ENCODE results near the gene GCGR.

Gene GCGR

DNA sequence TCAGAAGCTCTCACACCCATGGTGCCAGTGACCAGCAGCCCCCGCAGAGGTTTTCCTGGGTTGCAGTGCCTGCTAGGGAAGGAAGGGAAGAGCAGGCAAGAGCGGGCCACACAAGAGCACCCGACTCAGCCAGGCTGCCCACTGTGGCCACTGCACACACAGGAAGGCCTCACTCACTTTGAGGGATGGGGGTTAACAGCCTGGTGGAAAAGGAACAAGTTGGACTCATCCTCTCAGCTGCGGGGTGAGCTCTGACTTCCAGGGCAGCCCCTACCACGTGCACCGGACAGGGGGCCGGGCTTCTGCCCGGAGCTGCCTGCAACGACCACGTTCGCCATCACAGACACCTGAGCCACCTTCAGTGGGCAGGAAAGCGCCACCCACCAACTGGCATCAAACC lies 48.3 kb downstream of the GCGR start:
- H2BK15ac ChIP-seq (ENCODE audit: low read depth, poor library complexity, severe bottlenecking) = no peak overlapping the region
- no peak overlapping the region for H2BK12ac ChIP-seq (ENCODE audit: low read length in 2 of 2)
- 98% methylated on average over 12 of the region's 12 CpGs for WGBS
- H3K14ac ChIP-seq (ENCODE audit: low read length in 2 of 2) = no peak overlapping the region
- H3K23ac ChIP-seq (ENCODE audit: low read length in 2 of 2) = no peak overlapping the region
- no peak overlapping the region for H3K4me3 ChIP-seq (ENCODE audit: insufficient read depth in 1 of 2, low read depth in 1 of 2, low read length in 2 of 2)
- DNase-seq = no peak
- H3K9me3 ChIP-seq (ENCODE audit: control insufficient read depth, low read length) = no peaks in the 10 kb centered on the region
- no peak overlapping the region for H4K8ac ChIP-seq (ENCODE audit: low read length)
- H3K18ac ChIP-seq (ENCODE audit: low read depth in 1 of 2, low read length in 2 of 2) = no peak overlapping the region
- no peak overlapping the region for H3K4me2 ChIP-seq (ENCODE audit: low read length, poor library complexity, severe bottlenecking)
- H3K9ac ChIP-seq (ENCODE audit: low read length) = no peak overlapping the region
- no peaks in the 10 kb centered on the region for H3K27me3 ChIP-seq (ENCODE audit: control insufficient read depth in 1 of 2, insufficient read depth in 1 of 2, low read length in 2 of 2)
- H2AK5ac ChIP-seq (ENCODE audit: low read length, severe bottlenecking) = no peak overlapping the region
- peaks cover 70 to 80% of the 10 kb centered on the region in 2 experiments for H3K36me3 ChIP-seq (ENCODE audit: control insufficient read depth in 1 of 2, insufficient read depth in 2 of 2, low read depth in 1 of 2, low read length in 2 of 2)
- no peak overlapping the region for H4K91ac ChIP-seq (ENCODE audit: low read length)
- H3K4ac ChIP-seq (ENCODE audit: low read depth in 1 of 2, low read length in 2 of 2) = no peak overlapping the region
- H2BK5ac ChIP-seq (ENCODE audit: low read depth, low read length, poor library complexity, severe bottlenecking) = no peak overlapping the region
- peaks cover 2% of the 10 kb centered on the region for H3K4me1 ChIP-seq (ENCODE audit: control insufficient read depth, insufficient read depth, low read depth, low read length)
- H3K79me1 ChIP-seq (replicated peaks; ENCODE audit: low read length, poor library complexity, severe bottlenecking) = peaks cover 24% of the 10 kb centered on the region
- no peak overlapping the region for H2BK120ac ChIP-seq (ENCODE audit: low read depth, low read length)
- H2AFZ ChIP-seq (ENCODE audit: low read depth, low read length) = no peak overlapping the region
- H3K27ac ChIP-seq (ENCODE audit: low read length, poor library complexity, severe bottlenecking) = no peak overlapping the region

DNA sequence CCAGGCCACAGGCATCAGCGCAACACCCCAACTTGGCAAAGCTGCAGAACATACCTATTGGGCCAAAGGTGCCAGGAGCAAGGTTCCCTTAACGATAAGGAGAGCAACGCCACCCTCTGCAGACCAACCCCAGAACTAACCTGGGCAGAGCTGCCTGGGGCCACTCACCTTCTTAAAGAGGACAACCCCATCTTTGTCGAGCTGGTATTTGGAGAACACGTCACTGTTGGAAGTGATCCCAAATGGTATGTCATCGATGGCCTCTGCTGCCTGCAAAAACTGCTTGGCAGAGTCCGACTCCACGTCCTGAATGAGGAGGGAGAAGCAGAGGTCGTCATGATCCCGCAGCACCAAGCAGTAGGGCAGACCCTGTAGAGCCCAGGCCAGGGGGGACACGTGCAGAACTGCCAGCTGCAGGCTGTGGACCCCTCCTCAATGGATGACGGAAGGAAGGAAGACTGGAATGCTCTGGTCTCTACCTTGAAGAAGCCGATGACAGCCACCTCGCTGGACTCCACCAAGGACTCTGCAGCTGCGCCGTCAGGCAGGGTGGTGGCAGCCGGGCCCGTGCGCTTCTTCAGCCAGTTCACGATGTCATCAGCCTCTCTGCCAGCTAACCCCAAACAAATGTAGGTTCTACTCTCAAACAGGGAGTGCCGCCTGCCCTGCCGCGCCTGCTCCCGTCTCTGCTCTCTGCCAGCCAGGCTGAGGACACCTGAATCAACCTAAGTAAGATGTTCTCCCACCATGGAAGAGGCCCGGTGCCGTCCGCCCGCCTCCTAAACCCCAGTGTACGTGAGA lies 51.2 kb downstream of the GCGR start:
- Histone ChIP-seq H3K9me3 (ENCODE audit: control insufficient read depth, low read length) (no peaks in the 10 kb centered on the region), H3K27me3 (ENCODE audit: control insufficient read depth in 1 of 2, insufficient read depth in 1 of 2, low read length in 2 of 2) (no peaks in the 10 kb centered on the region), H3K4me1 (ENCODE audit: control insufficient read depth, insufficient read depth, low read depth, low read length) (peaks cover 20% of the 10 kb centered on the region), H2AK5ac (ENCODE audit: low read length, severe bottlenecking) (no peak overlapping the region), H2BK15ac (ENCODE audit: low read depth, poor library complexity, severe bottlenecking) (no peak overlapping the region), H4K91ac (ENCODE audit: low read length) (peak overlapping the region; percentile 46), H2AFZ (ENCODE audit: low read depth, low read length) (no peak overlapping the region), H3K18ac (ENCODE audit: low read depth in 1 of 2, low read length in 2 of 2) (no peak overlapping the region), H3K36me3 (ENCODE audit: control insufficient read depth in 1 of 2, insufficient read depth in 2 of 2, low read depth in 1 of 2, low read length in 2 of 2) (peaks cover 68 to 82% of the 10 kb centered on the region in 2 experiments), H3K4ac (ENCODE audit: low read depth in 1 of 2, low read length in 2 of 2) (no peak overlapping the region), H2BK5ac (ENCODE audit: low read depth, low read length, poor library complexity, severe bottlenecking) (no peak overlapping the region), H3K9ac (ENCODE audit: low read length) (peak overlapping the region; percentile 60), H3K4me3 (ENCODE audit: insufficient read depth in 1 of 2, low read depth in 1 of 2, low read length in 2 of 2) (no peak overlapping the region), H3K14ac (ENCODE audit: low read length in 2 of 2) (no peak overlapping the region), H2BK120ac (ENCODE audit: low read depth, low read length) (no peak overlapping the region), H2BK12ac (ENCODE audit: low read length in 2 of 2) (no peak overlapping the region), H3K79me1 (replicated peaks; ENCODE audit: low read length, poor library complexity, severe bottlenecking) (peaks cover 20% of the 10 kb centered on the region), H3K27ac (ENCODE audit: low read length, poor library complexity, severe bottlenecking) (no peak overlapping the region), H3K23ac (ENCODE audit: low read length in 2 of 2) (no peak overlapping the region), H3K4me2 (ENCODE audit: low read length, poor library complexity, severe bottlenecking) (no peak overlapping the region), H4K8ac (ENCODE audit: low read length) (no peak overlapping the region)
- no peak for DNase-seq
- WGBS = 95% methylated on average over 24 of the region's 29 CpGs

DNA sequence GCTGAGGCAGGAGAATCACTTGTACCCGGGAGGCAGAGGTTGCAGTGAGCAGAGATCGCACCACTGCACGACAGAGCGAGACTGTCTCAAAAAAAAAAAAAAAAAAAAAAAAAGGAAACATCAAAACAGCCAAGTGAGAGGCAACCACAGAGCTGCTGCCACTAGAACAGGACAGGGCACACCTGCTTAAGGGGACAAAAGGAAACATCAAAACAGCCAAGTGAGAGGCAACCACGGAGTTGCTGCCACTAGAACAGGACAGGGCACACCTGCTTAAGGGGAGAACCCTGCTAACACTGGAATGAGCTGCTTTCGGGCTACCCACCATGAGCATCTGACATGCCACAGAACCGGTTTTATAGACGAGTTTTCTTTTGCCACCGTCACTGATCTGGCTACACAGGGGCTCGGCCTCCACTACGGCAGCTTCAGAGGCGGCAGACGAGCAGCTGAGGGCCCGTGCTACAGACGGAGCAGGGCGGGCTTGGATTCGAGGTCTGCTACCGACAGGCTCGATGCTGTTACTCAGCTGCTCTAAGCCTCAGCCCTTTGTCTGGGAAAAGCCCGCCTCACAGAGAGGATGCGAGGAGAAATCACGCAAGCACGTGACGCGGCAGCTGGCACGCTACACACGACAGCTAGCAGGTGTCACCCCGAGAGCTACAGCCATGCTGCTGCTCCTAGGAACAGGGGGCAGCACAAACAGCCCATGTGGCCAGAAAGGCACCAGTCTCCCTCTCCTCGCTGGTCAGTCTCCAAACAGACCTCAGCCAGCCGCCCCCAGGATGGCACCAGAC lies 54.4 kb downstream of the GCGR start:
- no peaks in the 10 kb centered on the region for H3K27me3 ChIP-seq (ENCODE audit: control insufficient read depth in 1 of 2, insufficient read depth in 1 of 2, low read length in 2 of 2)
- H3K23ac ChIP-seq (ENCODE audit: low read length in 2 of 2) = no peak overlapping the region
- peak overlapping the region; percentile 93 for H3K9ac ChIP-seq (ENCODE audit: low read length)
- H2BK15ac ChIP-seq (ENCODE audit: low read depth, poor library complexity, severe bottlenecking) = no peak overlapping the region
- H3K4me2 ChIP-seq (ENCODE audit: low read length, poor library complexity, severe bottlenecking) = peak overlapping the region; percentile 85
- H3K18ac ChIP-seq (ENCODE audit: low read depth in 1 of 2, low read length in 2 of 2) = no peak overlapping the region
- no peak overlapping the region for H3K4ac ChIP-seq (ENCODE audit: low read depth in 1 of 2, low read length in 2 of 2)
- no peak overlapping the region for H2BK12ac ChIP-seq (ENCODE audit: low read length in 2 of 2)
- H2BK5ac ChIP-seq (ENCODE audit: low read depth, low read length, poor library complexity, severe bottlenecking) = no peak overlapping the region
- H3K4me1 ChIP-seq (ENCODE audit: control insufficient read depth, insufficient read depth, low read depth, low read length) = peaks cover 30% of the 10 kb centered on the region
- H4K8ac ChIP-seq (ENCODE audit: low read length) = peak overlapping the region; percentile 31
- DNase-seq = no peak
- H2BK120ac ChIP-seq (ENCODE audit: low read depth, low read length) = no peak overlapping the region
- peaks cover 6% of the 10 kb centered on the region for H3K79me1 ChIP-seq (replicated peaks; ENCODE audit: low read length, poor library complexity, severe bottlenecking)
- H3K4me3 ChIP-seq (ENCODE audit: insufficient read depth in 1 of 2, low read depth in 1 of 2, low read length in 2 of 2) = peak overlapping the region in 1 of 2 experiments; percentile 93
- H4K91ac ChIP-seq (ENCODE audit: low read length) = no peak overlapping the region
- no peak overlapping the region for H3K27ac ChIP-seq (ENCODE audit: low read length, poor library complexity, severe bottlenecking)
- peak overlapping the region in 1 of 2 experiments; percentile 50 for H3K14ac ChIP-seq (ENCODE audit: low read length in 2 of 2)
- 92% methylated on average over 27 of the region's 30 CpGs for WGBS
- no peaks in the 10 kb centered on the region for H3K9me3 ChIP-seq (ENCODE audit: control insufficient read depth, low read length)
- no peak overlapping the region for H2AFZ ChIP-seq (ENCODE audit: low read depth, low read length)
- peaks cover 53 to 60% of the 10 kb centered on the region in 2 experiments for H3K36me3 ChIP-seq (ENCODE audit: control insufficient read depth in 1 of 2, insufficient read depth in 2 of 2, low read depth in 1 of 2, low read length in 2 of 2)
- no peak overlapping the region for H2AK5ac ChIP-seq (ENCODE audit: low read length, severe bottlenecking)

All from mesenchymal stem cell (in vitro differentiated cells and primary cell).